PFSK-1 (cell line): ENCODE results near the gene FAM50B.

Experiments used
- FOXP2 ChIP-seq: optimal IDR thresholded peaks from 2 replicates; pipeline ENCODE3; 2011; ENCODE audit warnings: borderline replicate concordance, control low read depth, inconsistent platforms; ENCODE audit not compliant: insufficient read depth; ENCODE audit errors: extremely low read length, extremely low read depth
- POLR2AphosphoS5 ChIP-seq: IDR thresholded peaks from 2 replicates; pipeline ENCODE4 v1.6.1; 2012; ENCODE audit warnings: low read depth, mild to moderate bottlenecking, control low read depth, low read length, moderate library complexity
- SIN3A ChIP-seq: IDR thresholded peaks from 2 replicates; pipeline ENCODE4 v1.6.1; 2012; ENCODE audit warnings: mild to moderate bottlenecking, low read length, moderate library complexity, borderline replicate concordance; ENCODE audit not compliant: insufficient read depth
- TAF1 ChIP-seq: IDR thresholded peaks from 2 replicates; pipeline ENCODE4 v1.6.1; 2012; ENCODE audit warnings: low read length, control low read depth, borderline replicate concordance; ENCODE audit not compliant: insufficient read depth
- TF ChIP-seq, protein P1 (sequence below), 2 experiments: IDR thresholded peaks; 2 replicates each; pipeline versions ENCODE4 v1.6.1 to v1.8.0; 2011 to 2012; ENCODE audit warnings: low read depth in 2 of 2, low read length in 2 of 2, control low read depth in 1 of 2, inconsistent platforms in 1 of 2, mild to moderate bottlenecking in 1 of 2, moderate library complexity in 1 of 2; ENCODE audit not compliant: insufficient read depth in 1 of 2

FAM50B gene

DNA sequence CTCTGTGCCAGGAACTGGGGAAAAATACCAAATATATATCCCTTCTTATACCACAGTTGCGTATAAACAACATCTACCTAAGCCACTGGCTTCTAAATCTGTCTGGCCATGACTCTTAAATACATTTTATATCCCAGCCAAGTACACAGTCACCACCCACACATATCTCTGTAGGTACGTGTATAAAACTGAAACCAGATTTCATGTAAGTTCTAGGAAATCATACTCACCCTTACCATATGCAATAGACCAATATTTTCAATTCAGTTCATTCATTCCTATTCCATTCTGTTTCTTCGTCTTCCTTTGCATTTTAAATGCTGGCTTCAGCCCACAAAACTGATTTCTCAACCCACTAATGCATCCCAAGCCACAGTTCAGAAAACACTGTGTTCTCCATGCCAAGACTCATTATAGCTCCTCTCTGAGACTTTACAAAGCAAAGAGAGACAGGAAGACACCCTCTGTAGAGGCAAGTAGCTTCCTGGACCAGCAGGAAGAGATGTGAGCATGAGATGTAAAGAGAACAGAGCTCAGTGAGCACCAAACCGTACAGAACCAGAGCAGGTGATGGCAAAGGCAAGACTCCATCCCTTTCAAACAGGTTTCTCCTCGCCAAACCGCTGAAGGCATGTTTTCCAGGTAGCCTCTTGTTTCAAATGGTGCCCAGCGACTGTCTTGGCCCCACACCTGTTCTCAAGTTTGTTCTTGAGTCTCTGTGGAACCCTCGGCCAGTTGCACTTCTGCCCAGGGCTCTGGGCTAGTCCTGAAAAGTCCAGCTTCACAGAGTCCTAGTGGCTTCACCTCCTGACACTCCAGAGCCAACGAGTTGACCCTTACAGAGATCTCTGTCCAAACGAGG lies 18.7 kb downstream of the FAM50B start:
- no peak for TF ChIP-seq POLR2AphosphoS5
- TF ChIP-seq FOXP2, result no peak
- TF ChIP-seq, protein P1, sequence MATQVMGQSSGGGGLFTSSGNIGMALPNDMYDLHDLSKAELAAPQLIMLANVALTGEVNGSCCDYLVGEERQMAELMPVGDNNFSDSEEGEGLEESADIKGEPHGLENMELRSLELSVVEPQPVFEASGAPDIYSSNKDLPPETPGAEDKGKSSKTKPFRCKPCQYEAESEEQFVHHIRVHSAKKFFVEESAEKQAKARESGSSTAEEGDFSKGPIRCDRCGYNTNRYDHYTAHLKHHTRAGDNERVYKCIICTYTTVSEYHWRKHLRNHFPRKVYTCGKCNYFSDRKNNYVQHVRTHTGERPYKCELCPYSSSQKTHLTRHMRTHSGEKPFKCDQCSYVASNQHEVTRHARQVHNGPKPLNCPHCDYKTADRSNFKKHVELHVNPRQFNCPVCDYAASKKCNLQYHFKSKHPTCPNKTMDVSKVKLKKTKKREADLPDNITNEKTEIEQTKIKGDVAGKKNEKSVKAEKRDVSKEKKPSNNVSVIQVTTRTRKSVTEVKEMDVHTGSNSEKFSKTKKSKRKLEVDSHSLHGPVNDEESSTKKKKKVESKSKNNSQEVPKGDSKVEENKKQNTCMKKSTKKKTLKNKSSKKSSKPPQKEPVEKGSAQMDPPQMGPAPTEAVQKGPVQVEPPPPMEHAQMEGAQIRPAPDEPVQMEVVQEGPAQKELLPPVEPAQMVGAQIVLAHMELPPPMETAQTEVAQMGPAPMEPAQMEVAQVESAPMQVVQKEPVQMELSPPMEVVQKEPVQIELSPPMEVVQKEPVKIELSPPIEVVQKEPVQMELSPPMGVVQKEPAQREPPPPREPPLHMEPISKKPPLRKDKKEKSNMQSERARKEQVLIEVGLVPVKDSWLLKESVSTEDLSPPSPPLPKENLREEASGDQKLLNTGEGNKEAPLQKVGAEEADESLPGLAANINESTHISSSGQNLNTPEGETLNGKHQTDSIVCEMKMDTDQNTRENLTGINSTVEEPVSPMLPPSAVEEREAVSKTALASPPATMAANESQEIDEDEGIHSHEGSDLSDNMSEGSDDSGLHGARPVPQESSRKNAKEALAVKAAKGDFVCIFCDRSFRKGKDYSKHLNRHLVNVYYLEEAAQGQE (IDR thresholded peaks at IDR 0.05; ENCODE audit: insufficient read depth in 1 of 2, low read depth in 2 of 2, low read length in 2 of 2), result no peak
- TF ChIP-seq TAF1, result no peak
- TF ChIP-seq SIN3A, result no peak

DNA sequence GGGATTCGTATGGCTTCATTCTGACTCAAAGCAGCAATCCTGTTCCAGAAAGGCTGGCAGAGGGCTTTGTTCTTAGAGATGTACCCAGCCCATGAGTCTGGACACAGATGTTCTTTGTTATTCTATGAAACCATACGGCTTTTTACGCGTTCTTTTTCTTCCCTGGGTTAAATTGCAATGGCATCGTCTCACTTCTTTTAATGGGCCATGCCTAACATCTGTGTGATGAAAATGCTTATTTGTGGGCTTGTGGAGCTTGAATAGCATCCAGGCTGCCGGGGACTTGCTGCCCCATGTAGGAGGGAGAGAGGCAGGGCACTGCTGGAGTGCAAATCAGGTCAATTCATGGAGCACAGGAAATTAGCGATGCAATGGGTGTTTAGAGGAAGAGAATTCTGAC lies 19.4 kb downstream of the FAM50B start:
- no peak for TF ChIP-seq FOXP2
- TF ChIP-seq POLR2AphosphoS5, result no peak
- no peak for TF ChIP-seq SIN3A
- TF ChIP-seq, protein P1 (IDR thresholded peaks at IDR 0.05; ENCODE audit: insufficient read depth in 1 of 2, low read depth in 2 of 2, low read length in 2 of 2), result no peak

GRCh38 chr6:3869284-3869631 lies 20.1 kb downstream of the FAM50B start:
- no peak for TF ChIP-seq POLR2AphosphoS5
- TF ChIP-seq, protein P1 (IDR thresholded peaks at IDR 0.05; ENCODE audit: insufficient read depth in 1 of 2, low read depth in 2 of 2, low read length in 2 of 2), result no peak
- TF ChIP-seq SIN3A, result no peak
- no peak for TF ChIP-seq TAF1
- TF ChIP-seq FOXP2, result no peak

GRCh38 chr6:3869632-3870527 lies 20.7 kb downstream of the FAM50B start:
- TF ChIP-seq, protein P1 (IDR thresholded peaks at IDR 0.05; ENCODE audit: insufficient read depth in 1 of 2, low read depth in 2 of 2, low read length in 2 of 2), result no peak
- TF ChIP-seq POLR2AphosphoS5 (no peak), FOXP2 (no peak), SIN3A (no peak), TAF1 (no peak)
